Right renal cortex interstitium (tissue), 3 donors: ENCODE data around the gene LDAF1. TPM values are rescaled to one million over a fixed set of nuclear protein-coding genes. Genes with fewer than 3 reads are reported as not detected.
"Not testable (repeated sequence)": the region's sequence is repeated elsewhere in the genome, so short reads cannot be mapped to it uniquely, and the experiment has no call there.

ENCODE experiments used
- DNase-seq, 3 donors: peaks; one replicate each; pipeline ENCODE4 v3.0.0-alpha.2; 2013; ENCODE audit warnings: low read depth in 3 of 3, low spot score in 2 of 3
- polyA plus RNA-seq, 3 donors: library from polyadenylated mRNA; unstranded; fragments of 120-200 nt; gene quantifications; one replicate each; pipeline ENCODE4 v1.2.1, GENCODE V29; 2013; ENCODE audit not compliant: insufficient read length in 3 of 3

The LDAF1 gene
- polyA plus RNA-seq, 3 donors = 23.6 to 28.4 (median 24.4) TPM

DNA sequence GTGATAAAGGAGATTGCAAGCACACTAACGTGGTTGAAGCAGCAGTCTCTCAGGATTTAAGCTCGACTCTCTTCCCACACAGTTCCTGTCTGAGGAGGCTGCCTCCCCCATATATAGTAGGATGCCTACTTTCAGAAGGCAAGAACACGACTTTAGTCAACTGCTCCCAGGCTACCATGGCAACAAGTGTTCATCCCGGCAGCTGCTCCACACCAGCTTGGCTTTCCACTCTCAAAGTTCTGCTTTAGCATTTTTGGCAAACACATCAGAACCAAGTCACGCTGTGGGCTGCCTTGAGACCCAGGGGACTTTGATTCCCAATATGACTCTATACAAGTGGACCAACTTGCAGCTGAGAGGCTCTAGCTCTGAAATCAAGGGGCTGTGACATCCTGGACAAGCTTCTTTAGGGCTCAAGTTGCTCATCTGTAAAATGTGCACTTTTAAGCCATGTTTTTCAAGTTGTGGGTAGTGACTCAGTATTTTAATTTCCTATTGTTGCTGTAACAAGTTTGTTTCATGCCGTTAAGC is 36.4 kb downstream of the LDAF1 start:
- DNase-seq = no peak

DNA sequence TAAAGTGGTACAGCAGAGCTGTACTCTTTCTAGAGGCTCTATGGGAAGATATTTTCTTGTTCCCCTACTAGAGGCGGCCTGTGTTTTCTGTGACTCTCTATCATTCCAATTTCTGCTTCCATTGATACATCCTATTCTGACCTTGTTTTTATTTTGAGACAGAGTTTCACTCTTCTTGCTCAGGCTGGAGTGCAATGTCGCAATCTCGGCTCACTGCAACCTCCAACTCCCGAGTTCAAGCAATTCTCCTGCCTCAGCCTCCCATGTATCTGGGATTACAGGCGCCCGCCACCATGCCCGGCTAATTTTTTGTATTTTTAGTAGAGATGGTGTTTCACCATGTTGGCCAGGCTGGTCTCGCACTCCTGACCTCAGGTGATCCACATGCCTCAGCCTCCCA is 36.9 kb downstream of the LDAF1 start:
- not testable (repeated sequence) for DNase-seq

DNA sequence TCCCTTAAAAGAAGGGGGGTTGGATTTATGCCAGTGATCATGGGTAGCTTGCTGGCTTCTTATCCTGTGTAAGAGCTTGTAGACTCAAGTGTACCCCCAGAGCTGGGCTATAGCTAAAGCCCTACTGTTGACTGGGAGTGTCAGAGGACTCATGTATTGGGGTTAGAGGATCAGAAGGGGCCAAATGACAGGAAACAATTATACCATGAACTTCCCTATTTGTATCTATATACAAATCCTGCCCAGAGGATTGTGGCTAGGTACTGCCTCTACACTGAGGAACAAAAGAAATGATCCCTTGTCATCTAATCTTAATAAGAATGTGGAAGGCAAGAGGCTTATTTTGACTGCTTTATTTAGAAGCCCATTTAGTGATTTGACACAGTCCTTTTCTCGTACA is 38.6 kb downstream of the LDAF1 start:
- no peak for DNase-seq

DNA sequence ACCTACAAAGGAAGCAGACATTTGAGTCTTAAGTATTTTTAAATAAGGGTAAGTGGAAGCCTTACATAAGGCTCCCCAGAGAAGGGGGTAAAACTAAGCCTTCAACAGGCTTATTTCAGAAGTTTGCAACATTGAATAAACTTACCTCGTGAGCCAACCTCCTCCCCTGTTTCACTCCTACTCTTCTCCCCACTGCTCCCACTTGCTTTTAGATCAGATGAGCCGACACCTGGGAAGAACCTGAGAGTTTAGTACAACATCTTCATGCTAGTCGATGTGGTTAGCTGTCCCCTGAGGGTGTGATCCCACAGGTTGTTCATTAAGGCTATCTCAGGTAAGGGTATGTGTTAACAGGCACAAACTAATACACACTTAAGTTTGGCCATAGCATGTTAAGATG is 39.1 kb downstream of the LDAF1 start:
- DNase-seq = no peak

DNA sequence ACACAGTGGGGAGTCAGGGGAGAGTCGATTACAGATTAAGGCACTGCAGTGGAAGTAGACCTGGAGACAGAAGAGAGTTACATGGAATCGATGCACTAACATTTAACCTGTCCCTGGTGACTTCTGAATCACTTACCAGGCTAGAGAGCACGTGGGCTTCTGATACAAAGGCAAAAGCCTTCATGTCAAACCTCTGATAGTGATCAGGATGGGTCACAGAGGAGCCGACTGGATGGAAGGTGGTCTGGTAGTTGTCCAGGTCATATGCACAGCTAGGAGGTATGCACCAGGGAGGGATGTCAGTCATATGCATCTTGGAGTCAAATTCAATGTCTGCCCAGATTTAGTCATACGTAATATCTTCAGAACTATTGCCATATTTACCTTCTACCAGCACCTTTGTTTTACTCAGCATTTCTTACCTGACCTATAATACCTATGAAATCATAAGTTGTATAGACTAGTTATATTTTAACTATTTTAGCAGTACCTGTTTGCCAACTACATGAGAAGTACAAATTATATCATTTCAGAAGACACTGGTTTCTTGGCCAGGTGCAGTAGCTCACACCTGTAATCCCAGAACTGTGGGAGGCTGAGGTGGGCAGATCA is 41.2 kb downstream of the LDAF1 start:
- DNase-seq = no peak

DNA sequence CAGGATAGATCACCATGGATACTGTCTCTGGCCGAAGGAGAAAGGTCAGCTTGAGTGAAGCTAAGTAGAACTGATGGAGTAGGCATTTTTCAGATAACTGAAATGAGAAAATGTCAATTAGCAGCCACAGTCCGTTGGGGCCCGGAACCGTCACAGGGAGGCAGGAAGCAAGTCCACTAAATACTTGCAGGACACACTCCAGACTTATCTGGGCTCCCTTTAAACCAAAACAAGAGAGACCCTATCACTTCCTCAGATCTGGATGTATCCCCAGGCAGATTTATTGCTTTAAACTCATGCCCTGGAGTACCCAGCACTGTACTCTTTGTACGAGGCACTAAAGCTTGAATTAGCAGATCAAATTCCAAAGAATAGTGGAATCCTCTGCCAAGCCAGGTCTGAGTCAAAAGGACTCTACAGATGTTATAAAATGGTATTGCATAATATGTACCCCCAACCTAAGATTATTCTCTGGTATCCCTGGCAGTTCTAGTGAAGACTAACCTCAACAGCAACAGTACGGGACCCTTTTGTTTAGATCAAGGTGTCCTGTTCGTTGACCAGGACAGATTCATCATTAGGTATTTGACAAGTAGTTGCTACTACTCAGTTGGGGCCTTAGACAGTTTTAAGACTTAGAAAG is 44.8 kb downstream of the LDAF1 start:
- DNase-seq = no peak

DNA sequence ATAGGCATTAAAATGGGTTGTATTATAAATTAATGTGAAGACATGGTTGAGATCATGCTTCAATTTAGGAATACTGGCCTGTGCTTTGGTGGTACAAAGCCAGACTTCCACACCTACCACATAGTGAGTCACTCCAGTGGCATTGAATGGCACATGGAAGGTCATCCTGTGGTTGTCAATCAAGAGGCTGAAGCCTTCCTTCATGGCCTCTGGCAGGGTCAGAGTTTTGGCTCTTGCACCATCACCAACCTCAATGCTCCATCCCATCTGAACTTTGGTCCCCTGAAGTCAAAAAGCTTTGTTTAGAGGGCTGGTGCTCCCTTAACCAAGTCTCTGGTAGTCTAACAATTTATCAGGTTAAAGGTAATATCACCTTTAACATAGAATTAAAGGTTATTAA is 46.8 kb downstream of the LDAF1 start:
- DNase-seq = no peak

DNA sequence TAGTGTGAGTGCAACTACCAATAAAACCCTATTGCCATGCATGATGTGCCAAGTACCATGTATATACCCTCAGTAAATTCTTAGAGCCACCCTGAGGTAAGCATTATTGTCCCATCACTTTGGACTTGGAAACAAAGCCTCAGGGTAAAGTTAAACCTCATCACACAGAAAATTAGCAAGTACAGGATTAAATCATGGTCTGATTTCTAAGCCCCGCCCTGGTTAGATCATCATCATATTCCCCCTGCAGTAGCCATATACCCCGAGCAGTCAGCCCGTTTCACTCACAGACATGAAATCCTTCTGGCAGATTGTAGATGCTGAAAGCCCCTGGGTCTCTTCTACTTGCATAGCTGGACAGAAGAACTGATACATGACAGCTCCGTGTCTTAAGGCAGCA is 48.1 kb downstream of the LDAF1 start:
- DNase-seq = no peak

DNA sequence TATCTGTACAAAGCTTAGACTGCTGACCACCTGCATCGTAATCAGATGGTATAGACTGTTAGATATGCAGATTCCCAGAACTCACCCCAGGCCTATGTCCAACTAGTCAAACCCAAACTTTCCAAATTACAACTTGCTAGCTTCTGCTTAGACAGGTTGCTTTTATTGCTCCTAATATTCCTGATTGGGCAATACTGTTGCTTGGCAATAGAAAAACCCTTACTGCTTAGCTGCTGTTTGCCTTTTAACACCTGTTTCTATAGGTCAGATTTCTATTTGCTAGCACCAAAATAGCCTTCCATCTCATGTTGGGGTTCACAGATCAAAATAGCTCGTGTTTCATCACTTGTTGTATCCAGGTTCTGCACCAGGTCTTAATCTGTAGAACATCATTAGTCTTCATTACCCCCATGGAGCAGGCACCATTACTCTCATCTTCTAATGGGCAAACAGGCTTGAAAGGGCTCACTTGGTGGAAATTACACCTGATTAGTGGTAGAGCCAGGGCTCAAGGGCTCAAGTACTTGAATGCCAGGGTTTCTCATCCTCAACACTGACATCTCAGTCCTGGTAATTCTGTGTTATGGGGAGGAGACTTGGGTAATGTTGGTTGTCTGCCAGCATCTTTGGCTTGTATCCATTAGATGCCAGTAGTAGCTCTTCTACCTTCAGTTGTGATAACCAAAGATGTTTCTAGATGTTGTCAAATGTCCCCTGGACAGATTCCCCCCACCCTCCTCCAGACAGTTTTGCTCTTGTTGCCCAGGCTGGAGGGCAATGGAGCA is 50.2 kb downstream of the LDAF1 start:
- DNase-seq = no peak

DNA sequence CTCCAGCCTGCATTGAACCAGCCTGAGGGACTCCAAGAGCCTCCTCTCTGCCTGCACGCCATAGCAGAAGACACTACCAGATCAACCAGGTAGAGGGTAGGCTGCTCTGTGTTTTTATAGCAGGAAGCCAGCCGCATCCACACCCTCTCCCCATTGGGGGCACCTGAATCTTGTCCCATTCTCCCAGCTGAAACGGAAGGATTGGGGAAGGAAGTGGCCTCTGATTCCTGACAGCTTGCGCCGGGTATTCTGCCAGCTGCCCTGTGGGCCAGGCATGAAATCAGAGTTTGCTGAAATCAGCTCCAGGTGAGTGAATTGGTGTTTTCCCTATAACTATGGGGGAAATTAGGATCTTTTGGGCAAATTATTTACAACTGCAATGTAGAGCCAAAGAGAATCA is 53.0 kb downstream of the LDAF1 start, which contains the start of gene ZP2:
Gene ZP2, minus strand, starts transcription at position 89 of the 400 bp plus-strand sequence. Its CDS starts 27 bp downstream, at position 62.
- no peak for DNase-seq

DNA sequence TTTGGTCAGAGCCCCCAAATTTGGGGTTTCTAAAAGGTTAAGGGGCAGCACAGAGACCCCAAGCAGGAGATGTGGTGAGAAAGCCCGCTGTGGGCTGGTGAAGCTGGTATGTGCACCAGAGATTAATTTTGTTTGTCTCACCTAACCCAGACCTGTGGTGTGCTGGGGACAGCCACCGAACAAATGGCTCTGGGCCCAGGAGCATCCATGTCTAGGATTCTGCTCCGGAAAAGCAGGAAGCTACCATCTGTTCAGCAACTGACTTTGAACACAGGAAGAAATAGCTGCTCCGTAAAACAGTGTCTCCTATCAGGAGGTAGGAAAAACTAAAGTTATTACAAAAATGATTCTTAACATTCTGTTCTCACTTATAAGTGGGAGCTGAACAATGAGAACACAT is 55.6 kb downstream of the LDAF1 start:
- DNase-seq = no peak

DNA sequence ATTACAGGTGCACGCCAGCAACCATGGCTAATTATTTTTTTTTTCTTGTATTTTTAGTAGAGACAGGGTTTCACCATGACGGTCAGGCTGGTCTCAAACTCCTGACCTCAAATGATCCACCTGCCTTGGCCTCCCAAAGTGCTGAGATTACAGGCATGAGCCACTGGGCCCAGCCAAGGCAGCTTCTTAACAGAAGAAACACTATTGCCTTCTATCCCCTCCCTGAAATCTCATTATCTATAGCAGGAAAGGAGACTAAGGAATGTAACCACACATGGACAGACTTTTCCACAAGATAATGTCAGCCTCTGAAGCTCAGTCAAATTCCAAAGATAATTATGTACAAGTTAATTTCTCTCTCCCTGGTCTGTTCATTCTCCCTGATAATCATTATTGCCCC is 58.6 kb downstream of the LDAF1 start:
- no peak for DNase-seq

DNA sequence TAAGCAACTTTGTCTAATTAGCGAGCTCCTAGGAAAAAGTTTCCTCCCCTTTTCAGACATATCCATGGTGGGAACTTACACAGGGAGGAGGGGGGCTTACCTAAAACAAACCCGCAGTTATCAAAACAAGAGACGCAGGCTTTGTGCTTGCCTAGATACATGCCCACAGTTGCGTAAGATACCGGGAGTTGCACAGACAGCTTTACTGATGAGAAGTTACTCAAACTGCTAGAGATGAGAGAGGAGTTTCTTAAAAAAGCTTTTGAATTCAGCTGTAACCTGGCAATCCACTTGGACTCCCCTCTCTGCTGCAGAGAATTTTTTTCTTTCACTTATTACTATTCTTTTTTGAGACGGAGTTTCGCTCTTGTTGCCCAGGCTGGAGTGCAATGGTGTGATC is 59.7 kb downstream of the LDAF1 start:
- no peak for DNase-seq

DNA sequence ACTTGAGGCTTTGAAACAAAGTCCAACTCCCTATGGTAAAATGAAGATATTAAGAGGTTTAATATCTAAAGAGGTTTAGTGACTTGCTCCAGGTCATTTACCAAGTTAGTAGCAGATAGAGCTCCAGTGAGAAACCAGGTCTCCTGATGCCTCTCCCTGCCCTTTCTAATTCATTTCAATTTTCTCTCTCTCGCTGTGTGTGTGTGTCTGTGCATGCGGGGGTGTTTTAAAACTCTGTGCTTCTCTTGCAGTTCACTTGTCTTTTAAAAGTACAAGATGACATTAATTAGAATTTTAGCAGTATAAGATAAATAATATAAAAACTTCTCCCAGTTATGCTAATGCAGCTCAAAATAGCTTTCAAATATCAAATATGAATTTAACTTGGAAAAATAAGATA is 61.1 kb downstream of the LDAF1 start:
- no peak for DNase-seq

DNA sequence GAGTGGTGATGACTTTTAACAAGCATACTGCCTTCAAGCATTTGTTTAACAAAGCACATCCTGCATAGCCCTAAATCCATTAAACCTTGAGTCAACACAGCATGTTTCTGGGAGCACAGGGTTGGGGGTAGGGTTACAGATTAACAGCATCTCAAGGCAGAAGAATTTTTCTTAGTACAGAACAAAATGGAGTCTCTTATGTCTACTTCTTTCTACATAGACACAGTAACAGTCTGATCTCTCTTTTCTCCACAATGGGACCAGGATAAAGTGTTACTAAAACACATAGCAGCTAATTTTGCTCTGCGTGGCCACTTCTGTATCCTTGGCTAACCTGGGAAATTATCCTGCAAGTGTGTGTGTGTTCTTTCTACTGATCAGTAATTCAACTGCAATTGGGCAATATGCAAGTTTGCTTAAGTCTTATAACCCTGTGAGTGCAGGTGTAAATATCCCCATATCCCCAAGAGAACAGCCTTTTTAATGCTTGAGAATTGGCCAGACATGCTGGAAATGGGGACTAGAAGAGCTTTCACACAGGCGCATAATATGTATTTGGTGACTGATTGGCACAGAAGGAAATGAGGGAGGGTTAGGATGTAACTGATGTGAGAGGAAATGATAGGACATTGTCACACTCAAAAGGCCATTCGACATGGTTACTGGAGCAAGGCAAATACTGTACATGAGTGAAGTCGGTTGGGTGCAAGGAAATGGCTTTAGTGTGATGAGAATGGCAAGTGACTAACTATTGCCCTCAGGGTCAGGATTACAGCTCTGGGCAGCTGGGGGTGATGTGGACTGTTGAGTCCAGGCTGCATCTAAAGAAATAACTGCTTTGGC is 64.2 kb downstream of the LDAF1 start:
- DNase-seq = no peak

DNA sequence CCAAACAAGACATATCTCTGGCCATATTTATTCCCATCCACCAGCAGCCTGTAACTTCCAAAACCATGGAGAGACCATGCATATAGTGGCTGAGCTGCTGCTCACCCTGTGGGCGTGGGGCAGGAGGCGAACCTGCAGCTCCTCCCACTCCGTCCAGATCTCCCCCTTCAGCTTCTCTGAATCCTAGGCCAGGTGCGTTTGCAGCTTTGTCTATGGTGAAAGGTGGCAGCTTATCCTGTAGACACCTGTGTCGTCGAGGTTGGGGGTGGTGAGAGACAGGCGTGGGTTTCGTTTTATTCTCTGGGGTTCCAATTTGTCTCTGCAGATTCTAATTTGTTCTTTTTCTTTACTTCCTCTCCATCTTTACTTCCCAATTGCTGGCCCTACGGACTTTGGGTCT is 65.3 kb downstream of the LDAF1 start:
- no peak for DNase-seq

DNA sequence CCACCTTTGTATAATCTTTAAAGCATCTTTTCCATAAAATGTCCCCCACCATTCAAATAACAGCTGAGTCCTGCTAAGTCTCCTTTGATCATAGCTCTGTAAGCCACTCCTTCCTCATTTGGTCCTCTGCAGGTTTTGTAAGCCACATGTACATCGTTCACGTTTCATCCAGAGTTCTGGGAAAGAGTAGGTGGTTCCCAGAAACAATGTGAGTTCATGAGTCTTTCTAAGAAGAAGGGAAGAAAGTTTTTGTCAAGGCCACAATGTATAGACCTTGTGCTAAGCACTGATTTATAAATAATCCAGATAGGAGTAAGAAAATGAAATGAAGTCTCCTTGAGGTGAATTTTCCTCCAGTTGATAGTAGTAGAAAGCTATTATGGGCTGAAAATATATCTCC is 66.3 kb downstream of the LDAF1 start:
- DNase-seq = no peak

DNA sequence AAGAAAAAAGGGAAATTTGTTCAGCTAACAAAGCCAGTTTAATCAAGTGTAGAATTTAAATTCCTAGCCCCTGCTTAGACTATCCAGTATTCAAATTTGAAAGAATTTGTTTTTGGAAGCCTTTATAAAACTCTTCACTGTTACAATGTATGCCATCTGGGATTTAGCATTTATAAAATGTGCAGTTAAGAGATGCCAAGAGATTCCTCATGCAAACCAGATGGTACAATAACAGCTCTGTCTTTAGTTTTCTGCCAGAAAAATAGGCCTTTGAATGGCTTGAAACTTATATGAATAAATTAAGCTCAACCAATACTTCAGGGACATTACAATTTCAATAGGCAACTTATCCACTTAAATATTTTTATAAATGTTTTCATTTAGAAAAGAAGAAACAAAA is 68.3 kb downstream of the LDAF1 start:
- no peak for DNase-seq

DNA sequence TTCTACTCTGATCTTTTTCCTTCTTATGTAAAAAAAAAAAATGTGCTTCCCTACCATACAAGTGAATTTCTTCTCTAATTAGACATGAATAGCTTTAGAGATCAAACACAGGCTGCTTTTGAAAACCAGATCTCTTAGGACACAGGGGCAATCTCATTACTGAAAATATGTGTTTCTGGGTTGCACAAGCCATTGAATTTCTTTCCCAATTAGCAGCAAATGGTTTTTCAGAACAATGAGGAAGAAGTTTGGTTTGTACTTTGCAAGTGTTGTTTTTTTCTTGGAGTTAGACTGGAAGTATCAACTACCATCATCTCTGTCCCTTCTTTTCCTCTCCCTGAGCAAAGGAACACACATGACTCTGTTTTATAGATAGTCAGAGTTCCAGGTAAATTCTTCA is 69.4 kb downstream of the LDAF1 start:
- DNase-seq = no peak

DNA sequence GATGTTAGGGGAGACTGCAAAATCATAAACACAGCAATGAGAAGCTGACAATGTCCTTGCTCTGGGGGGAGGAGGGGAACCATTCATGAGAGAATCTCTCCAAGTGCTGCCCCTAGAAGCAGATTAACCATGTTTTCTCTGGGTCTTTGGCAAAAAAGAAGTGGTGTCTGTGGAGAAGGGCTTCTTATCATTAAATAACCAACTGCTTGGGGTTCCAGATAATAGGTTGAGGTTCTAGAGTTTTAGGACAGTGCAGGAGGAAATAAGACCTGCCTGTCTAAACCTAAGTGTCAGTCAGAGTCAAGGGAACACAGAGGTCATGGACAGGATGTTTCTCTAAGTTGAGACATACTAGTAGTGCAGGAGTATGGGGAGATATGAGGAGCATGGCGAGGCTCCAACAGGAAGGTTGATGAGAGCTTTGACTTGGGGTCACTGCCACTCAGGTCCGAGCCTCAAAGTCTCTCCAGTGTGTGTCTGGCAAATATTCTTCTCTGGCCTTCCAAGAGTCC is 69.9 kb downstream of the LDAF1 start:
- no peak for DNase-seq
